ENCODE data around the gene MRPL52.

The MRPL52 gene

GRCh38 chr14:22883173-22883976 lies 53.7 kb downstream of the MRPL52 start, which contains the start of gene REM2:
Gene REM2 (plus strand): TSS chr14:22883222. CDS start chr14:22883288, 66 bp downstream.
- no peak for DNase-seq

GRCh38 chr14:22884076-22884737 lies 54.5 kb downstream of the MRPL52 start:
- no peak for DNase-seq
